CD4-positive, alpha-beta T cell treated with Interleukin-15 for 1 hour (primary cell): ENCODE measurements around the gene TADA2A.
"Not testable (repeated sequence)": the region's sequence is repeated elsewhere in the genome, so short reads cannot be mapped to it uniquely, and the experiment has no call there.

Source experiments
- DNase-seq: peaks from one replicate; pipeline ENCODE4 v3.0.0-alpha.2; 2020

The TADA2A gene

GRCh38 chr17:37494971-37495370 is 88.3 kb downstream of the TADA2A start:
- no peak for DNase-seq

GRCh38 chr17:37500378-37500777 is 93.7 kb downstream of the TADA2A start:
- DNase-seq, result no peak

- no peak for DNase-seq
These were observed 95.6 kb downstream of the TADA2A start for GRCh38 chr17:37502009-37502936.

- no peak for DNase-seq
These were observed 96.5 kb downstream of the TADA2A start for GRCh38 chr17:37503148-37503547.

- no peak for DNase-seq
These were observed 98.6 kb downstream of the TADA2A start for GRCh38 chr17:37505333-37505732.

- peak; percentile 18 for DNase-seq
These were observed 100.0 kb downstream of the TADA2A start for GRCh38 chr17:37506678-37507077.

GRCh38 chr17:37507111-37507510 is 100.4 kb downstream of the TADA2A start:
- DNase-seq, result no peak

- no peak for DNase-seq
These were observed 103.4 kb downstream of the TADA2A start for GRCh38 chr17:37510056-37510455.

GRCh38 chr17:37511642-37512041 is 105.0 kb downstream of the TADA2A start:
- DNase-seq, result not testable (repeated sequence)

- DNase-seq, result no peak
These were observed 105.9 kb downstream of the TADA2A start for GRCh38 chr17:37512442-37513068.

- DNase-seq, result no peak
These were observed 107.0 kb downstream of the TADA2A start for GRCh38 chr17:37513711-37514110.

GRCh38 chr17:37516127-37516571 is 109.5 kb downstream of the TADA2A start:
- no peak for DNase-seq

GRCh38 chr17:37517881-37518280 is 111.2 kb downstream of the TADA2A start:
- DNase-seq, result no peak

GRCh38 chr17:37518826-37519225 is 112.1 kb downstream of the TADA2A start:
- no peak for DNase-seq

- no peak for DNase-seq
These were observed 112.7 kb downstream of the TADA2A start for GRCh38 chr17:37519251-37519985.

GRCh38 chr17:37520174-37520573 is 113.5 kb downstream of the TADA2A start:
- no peak for DNase-seq

- DNase-seq, result no peak
These were observed 115.1 kb downstream of the TADA2A start for GRCh38 chr17:37521821-37522220.

- DNase-seq, result no peak
These were observed 117.1 kb downstream of the TADA2A start for GRCh38 chr17:37523715-37524219.

GRCh38 chr17:37527249-37527851 is 120.7 kb downstream of the TADA2A start:
- no peak for DNase-seq
